HG03097 (cell line): Measurements from ENCODE around the gene P2RX7.

Source experiments
- ATAC-seq: cut with Tn5 transposase; IDR thresholded peaks from one replicate; pipeline ENCODE4 v1.9.1; 2021; ENCODE audit not compliant: unreplicated experiment, low FRiP score

P2RX7 gene

DNA sequence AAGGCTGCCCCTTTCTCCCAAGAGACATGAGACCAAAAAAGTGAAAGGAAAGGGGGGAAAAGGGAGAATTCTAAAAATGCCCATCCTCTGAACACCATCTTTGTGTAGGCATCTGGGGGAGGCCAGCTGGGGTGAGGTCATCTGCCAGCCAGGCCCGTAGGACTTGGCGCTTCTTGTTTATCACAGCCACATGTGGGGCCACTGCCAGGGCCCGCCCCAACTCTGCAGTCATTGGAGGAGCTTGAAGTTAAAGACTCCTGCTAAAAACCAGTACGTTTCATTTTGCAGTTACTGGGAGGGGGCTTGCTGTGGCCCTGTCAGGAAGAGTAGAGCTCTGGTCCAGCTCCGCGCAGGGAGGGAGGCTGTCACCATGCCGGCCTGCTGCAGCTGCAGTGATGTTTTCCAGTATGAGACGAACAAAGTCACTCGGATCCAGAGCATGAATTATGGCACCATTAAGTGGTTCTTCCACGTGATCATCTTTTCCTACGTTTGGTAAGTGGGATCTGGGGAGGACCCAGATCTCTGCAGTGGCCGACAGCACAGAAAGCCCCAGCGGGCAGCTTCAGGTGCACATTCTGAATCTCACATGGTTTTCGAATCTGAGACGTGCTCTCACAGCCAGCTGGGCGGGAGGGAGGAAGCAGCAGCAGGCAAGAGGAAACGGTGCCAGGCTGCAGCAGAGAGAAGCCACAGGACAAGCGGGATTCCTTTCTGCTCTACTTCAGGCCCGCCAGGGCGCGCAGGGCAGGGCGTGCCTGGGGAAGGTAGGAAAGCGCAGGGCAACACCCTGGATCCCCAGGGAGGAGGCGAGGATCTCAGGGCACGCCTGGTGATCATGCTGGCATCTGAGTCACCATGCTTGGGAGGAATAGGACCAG lies at the start of gene P2RX7:
P2RX7 (plus strand) TSS at position 276 of the 881 bp plus-strand sequence; CDS start at position 371, 95 bp downstream.
- no peak for ATAC-seq

DNA sequence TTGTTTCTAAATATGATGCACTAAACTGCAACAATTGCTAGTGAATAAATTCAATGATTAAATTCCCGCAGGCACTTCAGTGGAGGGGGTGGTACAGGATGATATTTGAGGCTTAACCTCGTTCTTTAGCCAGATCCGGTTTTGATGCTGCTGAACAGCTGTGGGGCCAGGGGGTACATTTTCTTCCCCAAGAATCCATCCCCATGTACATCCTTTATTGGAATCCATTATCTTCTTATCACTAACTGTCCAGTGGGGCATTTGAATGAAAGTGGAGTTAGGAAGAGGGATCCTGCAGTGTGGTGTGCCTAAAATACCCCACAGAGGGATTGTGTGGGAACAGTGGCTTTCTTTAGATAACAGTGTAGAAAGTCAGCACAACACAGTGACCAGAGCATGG lies 48.4 kb upstream of the P2RX7 start:
- ATAC-seq = no peak

- ATAC-seq = no peak
Measured at GRCh38 chr12:121085069-121085468, 47.6 kb upstream of the P2RX7 start.

GRCh38 chr12:121085506-121086353 lies 46.9 kb upstream of the P2RX7 start:
- no peak for ATAC-seq

DNA sequence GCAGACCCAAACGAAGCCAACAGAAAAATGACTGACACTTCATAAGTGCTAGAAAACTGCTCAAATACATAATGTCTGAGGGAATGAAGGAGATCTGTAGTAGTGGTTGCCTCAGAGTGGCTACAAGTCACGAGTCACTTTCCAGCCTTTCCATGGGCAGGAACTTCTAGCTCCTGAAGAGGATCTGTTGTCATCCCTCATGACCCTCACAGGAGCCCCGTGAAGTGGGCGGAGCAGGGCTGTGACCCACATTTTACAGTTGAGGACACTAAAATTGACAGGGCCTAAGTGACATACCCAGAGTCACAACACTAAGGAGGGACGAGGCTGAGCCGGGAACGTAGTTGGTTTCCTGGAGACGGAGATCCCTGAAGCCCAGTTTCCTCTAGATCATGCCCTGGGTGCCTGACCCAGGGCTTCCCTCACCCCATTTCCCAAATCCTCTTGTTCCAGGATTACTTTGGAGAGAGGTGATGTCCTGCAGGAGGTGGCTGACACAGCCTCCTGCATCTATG lies 45.8 kb upstream of the P2RX7 start:
- no peak for ATAC-seq

- no peak for ATAC-seq
Measured at GRCh38 chr12:121087467-121088194, 45.0 kb upstream of the P2RX7 start.

DNA sequence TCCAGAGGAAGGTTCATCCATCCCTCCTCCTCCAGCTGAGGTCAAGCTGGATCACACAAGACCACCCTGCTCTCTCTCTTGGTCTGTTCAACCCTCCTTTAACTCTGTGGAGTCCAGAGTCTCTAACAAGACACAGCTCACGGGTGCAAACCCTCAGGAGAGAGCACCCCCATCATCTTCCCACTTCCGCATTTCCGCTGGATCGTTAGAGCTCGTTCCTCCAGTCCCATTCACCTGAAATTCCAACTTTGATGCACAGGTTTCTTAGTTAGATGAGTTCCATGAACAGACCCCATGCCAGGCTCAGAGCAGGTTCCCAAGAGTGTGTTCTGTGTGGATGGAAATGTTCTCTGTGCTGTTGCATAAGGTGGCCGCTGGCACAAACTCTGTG lies 44.5 kb upstream of the P2RX7 start:
- no peak for ATAC-seq

DNA sequence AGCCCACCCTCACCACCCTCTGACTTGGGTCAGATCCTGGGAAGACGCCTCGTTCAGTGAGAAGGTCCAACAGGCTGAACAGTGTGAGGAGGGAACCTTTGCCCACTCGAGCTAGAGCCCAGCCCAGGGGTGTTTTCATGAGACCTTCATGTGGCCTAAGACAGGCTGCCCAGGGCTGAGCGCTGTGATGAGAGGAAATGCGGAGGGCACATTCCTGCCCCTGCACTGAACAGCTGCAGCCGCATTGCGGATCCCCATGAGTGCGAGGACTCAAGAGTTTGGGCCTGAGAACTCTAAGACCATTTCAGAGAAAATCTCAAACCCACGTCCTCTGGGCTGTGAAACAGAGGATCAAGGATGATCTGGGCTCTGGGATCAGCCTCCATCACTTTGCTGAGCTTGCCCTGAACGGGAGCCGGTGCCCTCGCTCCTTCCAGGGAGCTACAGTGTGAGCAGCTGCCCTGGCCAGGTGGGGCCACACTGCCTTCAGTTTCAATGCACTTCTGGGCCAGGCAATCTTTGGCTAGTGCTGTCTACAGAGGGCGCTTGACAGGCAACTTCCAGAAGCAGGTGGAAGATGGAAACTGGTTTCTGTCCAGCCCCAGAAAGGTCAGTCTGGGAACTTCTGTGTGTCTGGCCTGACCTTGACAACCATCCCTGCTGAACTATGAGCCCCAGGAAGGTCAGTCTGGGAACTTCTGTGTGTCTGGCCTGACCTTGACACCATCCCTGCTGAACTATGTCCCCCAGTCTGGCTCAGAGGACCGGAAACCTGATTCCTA lies 43.5 kb upstream of the P2RX7 start:
- no peak for ATAC-seq

DNA sequence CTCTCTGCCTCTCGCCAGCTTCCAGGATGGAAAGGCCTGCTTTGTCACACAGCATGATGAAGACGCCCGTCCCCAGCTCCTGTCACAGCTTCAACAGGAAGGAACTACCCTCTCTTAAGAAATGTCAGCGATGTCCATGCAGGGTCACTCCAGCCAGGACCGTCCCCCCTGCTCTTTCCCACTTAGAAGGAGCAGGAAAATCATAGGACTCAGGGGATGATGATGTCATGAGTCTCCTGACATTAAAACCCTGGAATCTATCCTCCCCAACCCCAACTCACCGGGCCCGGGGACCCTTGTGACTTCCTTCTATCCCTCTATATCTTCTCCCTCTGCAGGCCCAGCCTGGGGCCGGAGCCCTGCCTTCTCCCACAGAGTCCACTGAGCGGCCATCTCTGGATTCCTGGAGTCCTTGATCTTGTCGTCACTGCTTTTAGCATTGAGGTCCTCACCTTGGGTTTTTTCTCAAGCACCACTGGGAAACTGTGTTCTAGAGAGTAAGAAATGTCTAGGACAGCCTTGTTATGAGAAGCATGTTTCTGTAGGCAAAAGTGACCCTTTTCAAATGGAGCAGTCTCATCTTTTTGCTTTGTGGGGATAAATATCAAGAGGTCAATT lies 42.8 kb upstream of the P2RX7 start:
- ATAC-seq = no peak

DNA sequence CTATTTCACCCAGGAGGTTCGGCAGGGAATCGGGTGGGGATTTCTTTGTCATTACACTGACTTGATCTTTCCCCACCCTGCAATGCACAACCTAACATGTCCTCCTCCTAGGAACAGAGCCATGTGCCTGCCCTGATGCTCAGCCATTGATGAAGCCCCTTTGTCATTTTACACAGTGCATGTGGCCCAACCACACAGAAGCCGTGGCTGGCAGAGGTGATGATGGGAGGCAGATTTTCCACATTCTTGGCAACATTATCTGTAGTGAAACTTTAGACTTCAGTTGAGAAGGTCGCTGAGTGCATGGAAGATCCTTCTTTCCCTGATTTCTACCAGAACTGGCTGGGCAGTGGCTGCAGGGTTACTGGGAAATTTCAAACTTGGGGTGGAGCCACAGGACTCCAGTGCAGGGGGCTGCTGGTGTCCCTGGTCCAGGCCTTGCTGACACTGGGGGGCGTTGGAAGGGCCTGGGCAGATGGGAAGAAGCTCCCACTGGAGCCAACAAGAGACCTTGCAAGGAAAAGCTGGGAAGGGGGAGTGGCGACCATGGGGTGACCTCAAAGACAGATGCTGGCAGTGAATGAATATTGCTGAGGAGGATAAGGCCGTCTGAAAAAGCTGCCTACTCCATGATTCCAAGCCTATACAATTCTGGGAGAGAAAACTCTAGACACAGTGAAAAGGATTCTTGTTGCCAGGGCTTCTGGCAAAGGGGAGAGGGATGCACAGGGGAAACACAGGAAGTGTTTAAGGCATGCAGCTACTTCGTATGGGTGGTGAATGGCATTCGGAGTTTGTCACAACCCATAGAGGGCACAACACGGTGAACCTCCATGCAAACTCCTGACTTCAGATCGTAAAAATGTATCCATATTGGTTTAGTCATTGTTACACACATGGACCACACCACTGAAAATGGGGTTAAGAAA lies 41.8 kb upstream of the P2RX7 start:
- ATAC-seq = no peak

DNA sequence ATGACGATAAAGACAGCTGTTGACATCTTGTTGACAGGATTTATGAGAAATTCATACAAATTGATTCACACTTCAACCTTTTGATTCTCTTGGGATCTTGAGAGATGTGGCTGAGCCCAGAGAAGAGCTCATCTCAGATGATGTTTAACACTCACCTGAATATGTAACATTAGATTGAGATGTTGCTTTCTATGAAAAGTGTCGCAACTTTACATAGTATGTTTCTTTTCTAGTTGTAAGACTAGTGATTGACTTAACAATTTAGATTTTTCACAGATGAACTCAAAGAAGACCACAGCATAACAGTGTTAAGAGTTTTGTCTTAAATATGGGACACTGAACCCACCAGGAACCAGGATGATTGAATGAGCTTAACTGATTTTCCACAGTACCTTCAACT lies 40.6 kb upstream of the P2RX7 start:
- ATAC-seq = no peak

DNA sequence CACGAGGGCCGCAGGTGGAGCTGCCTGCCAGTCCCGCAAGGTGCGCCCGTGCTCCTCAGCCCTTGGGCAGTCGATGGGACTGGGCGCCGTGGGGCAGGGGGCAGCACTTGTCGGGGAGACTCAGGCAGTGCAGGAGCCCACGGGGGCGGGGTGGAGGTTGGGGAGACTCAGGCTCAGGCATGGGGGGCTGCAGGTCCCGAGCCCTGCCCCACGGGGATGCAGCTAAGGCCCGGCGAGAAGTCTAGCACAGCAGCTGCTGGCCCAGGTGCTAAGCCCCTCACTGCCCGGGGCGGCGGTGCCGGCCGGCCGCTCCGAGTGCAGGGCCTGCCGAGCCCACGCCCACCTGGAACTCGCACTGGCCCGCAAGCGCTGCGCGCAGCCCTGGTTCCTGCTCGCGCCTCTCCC lies 39.2 kb upstream of the P2RX7 start:
- no peak for ATAC-seq

GRCh38 chr12:121095544-121096198 lies 37.0 kb upstream of the P2RX7 start:
- ATAC-seq = no peak

DNA sequence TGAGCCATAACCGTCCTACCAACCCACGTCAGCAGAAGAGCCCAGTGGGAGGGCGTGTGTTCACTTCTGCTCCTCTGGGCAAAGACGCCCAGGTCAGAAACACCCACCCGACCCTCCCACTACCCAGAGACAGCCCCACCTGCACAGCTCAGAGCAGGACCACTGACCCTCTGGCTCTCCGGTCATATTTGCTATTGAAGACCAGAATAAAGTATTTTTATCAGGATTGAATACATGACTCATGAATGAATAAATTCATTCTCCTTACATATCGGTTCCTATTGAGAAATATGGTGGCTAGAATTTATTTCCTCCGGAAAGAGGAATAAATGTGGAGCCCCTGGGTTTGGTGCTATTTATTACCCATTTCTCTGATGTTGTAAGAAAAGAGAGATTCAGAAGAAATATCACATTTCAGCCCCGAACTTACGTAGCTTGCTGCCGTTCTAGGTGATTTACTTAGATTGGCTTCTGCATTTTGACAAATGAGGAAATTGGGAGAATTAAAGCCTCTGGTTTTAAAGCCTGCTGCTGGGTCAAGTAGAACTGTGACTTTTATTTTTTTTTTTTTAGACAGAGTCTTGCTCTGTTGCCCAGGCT lies 36.4 kb upstream of the P2RX7 start:
- no peak for ATAC-seq

GRCh38 chr12:121099779-121100178 lies 32.9 kb upstream of the P2RX7 start:
- no peak for ATAC-seq

DNA sequence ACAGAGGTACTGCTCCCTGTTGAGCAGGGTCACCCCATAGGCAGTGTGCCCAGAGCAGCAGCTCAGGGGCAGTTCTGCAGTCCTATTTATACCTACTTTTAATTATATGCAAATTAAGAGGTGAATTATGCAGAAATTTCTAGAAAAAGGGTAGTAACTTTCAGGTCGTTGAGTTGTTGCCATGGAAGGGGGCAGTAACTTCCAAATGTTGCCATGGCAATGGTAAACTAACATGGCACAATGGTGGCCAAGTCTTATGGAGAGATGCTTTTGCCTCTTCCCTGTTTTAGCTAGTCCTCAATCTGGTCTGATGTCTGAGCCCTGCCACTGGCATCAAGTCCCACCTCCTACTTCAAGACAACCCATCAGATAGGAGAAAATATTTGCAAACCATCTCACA lies 30.4 kb upstream of the P2RX7 start:
- no peak for ATAC-seq

DNA sequence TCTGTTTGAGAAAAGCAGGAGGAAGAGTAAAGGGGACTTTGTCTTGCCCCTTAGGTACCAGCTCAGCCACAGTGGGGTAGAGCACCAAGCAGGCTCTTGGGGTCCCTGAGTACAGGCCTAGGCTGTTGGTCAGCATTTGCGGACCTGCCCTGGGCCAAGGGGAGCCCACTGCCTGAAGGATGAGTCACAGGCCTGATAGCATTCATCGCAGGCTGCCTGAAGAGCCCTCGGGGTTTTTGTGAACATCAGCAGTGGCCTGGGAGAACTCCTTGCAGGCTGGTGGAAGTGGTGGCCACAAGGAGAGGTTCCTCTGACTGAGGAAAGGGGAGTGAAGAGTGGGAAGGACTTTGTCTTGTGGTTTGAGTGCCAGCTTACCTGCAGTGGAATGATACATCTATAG lies 25.0 kb upstream of the P2RX7 start:
- no peak for ATAC-seq

DNA sequence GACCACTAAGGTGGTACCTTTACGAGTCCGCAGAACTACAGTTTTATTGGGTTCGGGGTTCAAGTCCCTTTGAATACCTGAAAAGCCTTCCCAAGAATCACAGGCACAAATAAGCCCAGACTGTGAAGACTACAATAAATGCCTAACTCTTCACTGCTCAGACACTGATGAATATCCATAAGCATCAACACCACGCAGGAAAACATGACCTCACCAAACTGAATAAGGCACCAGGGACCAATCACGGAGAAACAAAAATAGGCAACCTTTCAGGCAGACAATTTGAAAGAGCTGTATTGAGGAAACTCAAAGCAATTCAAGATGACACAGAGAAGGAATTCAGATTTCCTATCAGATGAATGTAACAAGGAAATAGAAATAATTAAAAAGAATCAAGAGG lies 24.2 kb upstream of the P2RX7 start:
- no peak for ATAC-seq
